ENCODE measurements around the gene SLC35F4. TPM values are rescaled to one million over a fixed set of nuclear protein-coding genes. Genes with fewer than 3 reads are reported as not detected.

The SLC35F4 gene
- total and polyA plus RNA-seq, 10 donors = not detected

DNA sequence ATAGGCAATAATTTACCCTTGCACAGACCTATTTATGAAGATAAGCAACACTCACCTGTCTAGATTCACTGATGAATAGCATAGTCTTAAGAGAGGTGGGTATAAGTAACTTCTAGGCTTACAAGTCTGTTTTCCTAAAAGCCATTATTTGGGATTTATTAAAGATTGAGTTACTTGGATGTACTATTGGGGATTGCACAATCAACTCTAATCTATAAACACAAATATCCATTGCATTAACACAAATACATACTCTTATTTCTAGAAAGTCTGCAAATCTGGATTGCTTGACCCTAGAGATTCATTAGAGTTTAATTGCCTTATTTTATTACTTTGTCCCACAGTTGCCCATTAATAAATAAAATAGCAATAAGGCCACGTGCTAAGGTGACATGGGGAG is 224.1 kb downstream of the SLC35F4 start:
- TF ChIP-seq POLR2AphosphoS5 (IDR thresholded peaks at IDR 0.05) = no peak
- Histone ChIP-seq H3K27me3 (replicated peaks in 1 of 7) (no peaks in the 10 kb centered on the region), H3K4me1 (no peaks in the 10 kb centered on the region), H3K36me3 (no peaks in the 10 kb centered on the region), H3K4me3 (no peak overlapping the region), H3K27ac (no peak overlapping the region), H3K9me3 (peaks cover 0 to 3% (median 0%) of the 10 kb centered on the region in 8 donors)
- no peak for DNase-seq
- 19 to 41% (median 35%) methylated on average over 1 of the region's 1 CpG for WGBS, 5 donors
- intact Hi-C loops (cut with DNase I; ENCODE audit: low total_unique reads) = no loop called here

DNA sequence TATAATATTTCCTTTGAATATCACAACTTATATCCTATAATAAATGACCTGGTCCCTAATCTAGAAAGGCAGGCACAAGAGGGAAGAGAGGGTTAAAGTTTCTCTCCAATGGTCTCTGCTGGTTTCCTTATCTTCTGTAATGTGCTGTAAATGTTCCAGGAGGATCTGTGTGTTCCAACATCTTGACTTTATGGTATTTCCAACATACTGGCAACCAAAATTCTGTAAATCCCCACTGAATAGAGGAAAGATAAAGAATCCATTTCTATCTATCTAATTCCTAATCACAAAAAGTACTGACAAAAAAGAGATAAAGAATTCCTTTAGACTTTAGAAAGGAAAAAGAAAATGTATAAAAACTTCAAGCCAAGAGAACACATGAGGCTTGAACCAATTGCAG is 225.9 kb downstream of the SLC35F4 start:
- no peaks in the 10 kb centered on the region for H3K27me3 ChIP-seq (replicated peaks in 1 of 7)

DNA sequence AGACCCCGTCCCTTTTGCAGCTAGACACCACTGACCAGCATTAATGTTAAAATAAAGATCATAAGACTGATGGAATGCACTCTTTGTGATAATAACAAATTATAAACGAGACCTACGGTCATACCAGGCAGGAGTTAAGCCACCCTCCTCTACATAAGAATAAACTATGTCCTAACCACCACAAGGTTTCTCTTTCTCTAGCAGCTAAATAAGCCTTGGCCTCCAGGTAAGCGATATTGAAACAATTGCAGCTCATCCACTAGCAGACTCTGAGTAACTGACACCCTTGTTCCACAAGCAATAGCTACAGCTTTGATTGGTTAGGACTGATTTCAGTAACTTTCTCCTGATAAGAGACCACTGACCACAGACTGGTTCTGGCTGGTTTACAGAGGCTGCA is 228.0 kb downstream of the SLC35F4 start:
- intact Hi-C loops (cut with DNase I; ENCODE audit: low total_unique reads) = no loop called here
- no peaks in the 10 kb centered on the region for H3K36me3 ChIP-seq
- no peak for DNase-seq
- no peak overlapping the region for H3K27ac ChIP-seq
- no peaks in the 10 kb centered on the region for H3K4me1 ChIP-seq
- 73 to 92% (median 77%) methylated on average over 4 of the region's 4 CpGs for WGBS, 5 donors
- TF ChIP-seq, protein P1, sequence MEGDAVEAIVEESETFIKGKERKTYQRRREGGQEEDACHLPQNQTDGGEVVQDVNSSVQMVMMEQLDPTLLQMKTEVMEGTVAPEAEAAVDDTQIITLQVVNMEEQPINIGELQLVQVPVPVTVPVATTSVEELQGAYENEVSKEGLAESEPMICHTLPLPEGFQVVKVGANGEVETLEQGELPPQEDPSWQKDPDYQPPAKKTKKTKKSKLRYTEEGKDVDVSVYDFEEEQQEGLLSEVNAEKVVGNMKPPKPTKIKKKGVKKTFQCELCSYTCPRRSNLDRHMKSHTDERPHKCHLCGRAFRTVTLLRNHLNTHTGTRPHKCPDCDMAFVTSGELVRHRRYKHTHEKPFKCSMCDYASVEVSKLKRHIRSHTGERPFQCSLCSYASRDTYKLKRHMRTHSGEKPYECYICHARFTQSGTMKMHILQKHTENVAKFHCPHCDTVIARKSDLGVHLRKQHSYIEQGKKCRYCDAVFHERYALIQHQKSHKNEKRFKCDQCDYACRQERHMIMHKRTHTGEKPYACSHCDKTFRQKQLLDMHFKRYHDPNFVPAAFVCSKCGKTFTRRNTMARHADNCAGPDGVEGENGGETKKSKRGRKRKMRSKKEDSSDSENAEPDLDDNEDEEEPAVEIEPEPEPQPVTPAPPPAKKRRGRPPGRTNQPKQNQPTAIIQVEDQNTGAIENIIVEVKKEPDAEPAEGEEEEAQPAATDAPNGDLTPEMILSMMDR (IDR thresholded peaks at IDR 0.05 in 8 of 11, conservative IDR thresholded peaks at IDR 0.05 in 3 of 11) = no peak
- TF ChIP-seq POLR2AphosphoS5 (IDR thresholded peaks at IDR 0.05) = no peak
- TF ChIP-seq POLR2A (IDR thresholded peaks at IDR 0.05) = no peak
- no peaks in the 10 kb centered on the region for H3K9me3 ChIP-seq
- no peaks in the 10 kb centered on the region for H3K27me3 ChIP-seq (replicated peaks in 1 of 7)
- H3K4me3 ChIP-seq = no peak overlapping the region

More for the DNA sequence above, 225.9 kb downstream of the SLC35F4 start:
- DNase-seq = no peak
- peaks cover 0 to 3% (median 0%) of the 10 kb centered on the region in 8 donors for H3K9me3 ChIP-seq
- no peaks in the 10 kb centered on the region for H3K4me1 ChIP-seq
- no peak for TF ChIP-seq POLR2AphosphoS5 (IDR thresholded peaks at IDR 0.05)
- TF ChIP-seq, protein P1 (IDR thresholded peaks at IDR 0.05 in 8 of 11, conservative IDR thresholded peaks at IDR 0.05 in 3 of 11) = no peak
- TF ChIP-seq POLR2A (IDR thresholded peaks at IDR 0.05) = no peak
- no peaks in the 10 kb centered on the region for H3K36me3 ChIP-seq
- intact Hi-C loops (cut with DNase I; ENCODE audit: low total_unique reads) = no loop called here
- no peak overlapping the region for H3K27ac ChIP-seq
- H3K4me3 ChIP-seq = no peak overlapping the region

DNA sequence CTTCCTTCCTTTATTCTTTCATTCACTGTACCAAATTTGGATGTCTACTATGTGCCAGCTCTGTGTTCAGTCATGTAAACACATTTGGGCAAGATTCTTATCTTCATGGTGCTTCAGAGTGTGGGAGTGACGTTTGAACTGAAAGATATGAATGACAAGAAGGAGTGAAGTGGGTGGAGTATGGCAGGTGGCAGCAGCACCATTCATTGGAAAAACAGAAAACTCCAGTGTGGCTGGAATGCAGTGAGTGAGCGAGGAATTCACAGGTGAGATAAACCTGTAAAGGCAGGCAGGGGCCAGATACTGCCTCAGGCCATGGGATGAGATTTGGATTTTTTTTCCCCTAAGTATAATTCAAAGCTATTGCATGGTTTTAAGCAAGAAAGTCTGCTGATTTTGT is 231.6 kb downstream of the SLC35F4 start:
- intact Hi-C loops (cut with DNase I; ENCODE audit: low total_unique reads) = no loop called here
- no peak overlapping the region for H3K27ac ChIP-seq
- no peaks in the 10 kb centered on the region for H3K9me3 ChIP-seq
- no peak overlapping the region for H3K4me3 ChIP-seq
- TF ChIP-seq, protein P1 (IDR thresholded peaks at IDR 0.05 in 8 of 11, conservative IDR thresholded peaks at IDR 0.05 in 3 of 11) = no peak
- no peak for TF ChIP-seq POLR2A (IDR thresholded peaks at IDR 0.05)
- TF ChIP-seq POLR2AphosphoS5 (IDR thresholded peaks at IDR 0.05) = no peak
- no peaks in the 10 kb centered on the region for H3K27me3 ChIP-seq (replicated peaks in 1 of 7)
- DNase-seq = no peak
- H3K4me1 ChIP-seq = no peaks in the 10 kb centered on the region
- 40 to 58% (median 54%) methylated on average over 2 of the region's 2 CpGs for WGBS, 5 donors
- no peaks in the 10 kb centered on the region for H3K36me3 ChIP-seq

DNA sequence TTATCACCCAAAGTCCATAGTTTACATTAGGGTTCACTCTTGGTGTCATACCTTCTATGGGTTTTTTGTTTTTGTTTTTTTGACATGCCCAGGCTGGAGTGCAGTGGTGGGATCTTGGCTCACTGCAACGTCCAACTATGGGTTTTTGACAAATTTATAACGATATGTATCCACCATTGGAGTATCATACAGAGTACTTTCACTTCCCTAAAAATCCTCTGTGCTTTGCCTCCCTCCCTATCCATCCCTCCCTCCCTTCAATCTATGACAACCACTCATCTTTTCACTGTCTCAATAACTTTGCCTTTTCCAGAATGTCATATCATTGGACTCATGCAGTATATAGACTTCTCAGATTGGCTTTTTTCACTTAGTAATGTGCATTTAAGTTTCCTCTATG is 233.2 kb downstream of the SLC35F4 start:
- no peaks in the 10 kb centered on the region for H3K9me3 ChIP-seq
- H3K27ac ChIP-seq = no peak overlapping the region
- no peak overlapping the region for H3K4me3 ChIP-seq
- intact Hi-C loops (cut with DNase I; ENCODE audit: low total_unique reads) = no loop called here
- TF ChIP-seq, protein P1 (IDR thresholded peaks at IDR 0.05 in 8 of 11, conservative IDR thresholded peaks at IDR 0.05 in 3 of 11) = no peak
- TF ChIP-seq POLR2A (IDR thresholded peaks at IDR 0.05) (no peak), POLR2AphosphoS5 (IDR thresholded peaks at IDR 0.05) (no peak)
- no peaks in the 10 kb centered on the region for H3K36me3 ChIP-seq
- DNase-seq = no peak
- WGBS, 5 donors = 53 to 60% (median 56%) methylated on average over 2 of the region's 2 CpGs
- no peaks in the 10 kb centered on the region for H3K4me1 ChIP-seq
- no peaks in the 10 kb centered on the region for H3K27me3 ChIP-seq (replicated peaks in 1 of 7)
